Stimulated activated CD8-positive, alpha-beta memory T cell treated with anti-CD3 and anti-CD28 coated beads, Interleukin-7, amount 100 ng/mL, for 4 hours (primary cell): ENCODE data around the gene SLC49A4.

Source experiments
- DNase-seq, 2 donors: peaks; one replicate each; pipeline ENCODE4 v3.0.0-alpha.2; 2020; ENCODE audit warnings: low read depth in 2 of 2

SLC49A4 gene

DNA sequence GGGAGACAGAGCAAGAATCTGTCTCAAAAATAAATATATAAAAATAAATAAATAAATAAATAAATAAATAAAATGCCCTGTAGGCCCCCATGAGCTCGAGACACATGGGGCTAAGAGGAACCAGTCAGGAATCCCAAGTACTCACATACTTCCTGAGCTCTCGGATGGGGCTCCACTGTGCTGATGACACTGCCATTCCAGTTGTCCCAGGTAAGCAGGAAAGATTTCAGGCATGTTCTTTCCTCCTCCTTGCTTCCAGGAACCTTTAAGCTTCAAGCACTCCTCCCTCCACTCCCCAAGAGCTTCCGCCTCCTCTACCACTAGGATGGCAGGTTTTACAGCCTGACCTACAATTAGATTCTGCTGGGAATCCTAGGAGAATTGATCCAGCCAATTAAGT, 113.4 kb downstream of the SLC49A4 start:
- DNase-seq = no peak

DNA sequence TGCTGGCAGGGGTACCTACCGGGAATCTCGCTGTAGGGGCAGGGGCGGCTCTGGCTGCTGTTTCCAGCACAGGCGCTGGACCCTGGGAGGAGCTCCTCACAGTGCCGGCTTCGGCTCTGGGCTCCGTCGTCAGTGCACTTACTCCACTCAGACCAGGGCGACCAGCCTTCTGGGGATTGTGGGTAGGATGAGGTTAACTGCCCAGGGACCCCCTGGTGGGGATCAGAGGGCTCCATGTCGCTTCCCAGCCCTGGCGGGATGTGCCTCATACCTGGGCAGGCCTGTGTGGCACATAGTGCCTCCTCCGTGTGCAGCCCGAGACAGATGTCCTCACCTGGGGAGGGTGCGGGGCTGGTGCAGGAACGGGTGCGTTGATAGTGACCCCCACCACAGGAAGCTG, 117.0 kb downstream of the SLC49A4 start:
- DNase-seq = no peak

- no peak for DNase-seq
Observed at GRCh38 chr3:122912772-122913538, 118.1 kb downstream of the SLC49A4 start.

GRCh38 chr3:122913539-122914100, 118.8 kb downstream of the SLC49A4 start:
- no peak for DNase-seq

DNA sequence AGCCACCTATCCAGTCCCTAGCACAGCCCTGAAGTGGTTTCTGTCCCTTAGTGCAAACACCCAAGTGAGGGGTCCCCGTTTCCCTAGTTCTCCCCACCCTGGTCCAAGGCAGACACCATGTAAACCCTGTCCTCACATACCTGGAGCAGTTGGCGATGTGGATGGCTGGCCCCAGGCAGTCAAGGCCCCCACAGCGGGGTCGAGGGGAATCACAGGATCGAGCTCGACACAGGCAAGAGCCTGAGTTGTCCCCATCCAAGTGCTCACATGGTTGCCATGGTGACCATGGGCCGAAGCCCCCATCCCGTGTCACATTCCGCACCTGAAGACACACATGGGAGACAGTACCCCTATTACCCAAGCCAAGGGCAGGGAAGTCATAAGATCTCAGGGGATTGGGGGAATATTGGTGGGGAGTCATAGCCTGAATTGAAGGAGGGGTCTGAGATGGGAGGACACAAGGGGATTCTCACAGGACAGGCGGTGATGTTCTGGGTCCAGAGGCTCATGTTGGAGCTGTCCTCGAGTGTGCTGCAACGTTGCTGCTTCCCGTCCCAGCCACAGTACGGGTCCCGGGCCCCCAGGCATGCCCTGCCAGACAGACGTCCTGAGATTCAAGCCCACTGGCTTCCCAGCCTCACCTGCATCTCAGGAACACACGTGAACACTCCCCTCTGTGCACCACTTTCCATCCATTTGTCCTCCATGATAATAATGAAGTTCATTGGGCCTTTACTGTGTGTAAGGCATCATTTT, 120.6 kb downstream of the SLC49A4 start:
- no peak for DNase-seq

GRCh38 chr3:122916084-122916483, 121.2 kb downstream of the SLC49A4 start:
- no peak for DNase-seq

DNA sequence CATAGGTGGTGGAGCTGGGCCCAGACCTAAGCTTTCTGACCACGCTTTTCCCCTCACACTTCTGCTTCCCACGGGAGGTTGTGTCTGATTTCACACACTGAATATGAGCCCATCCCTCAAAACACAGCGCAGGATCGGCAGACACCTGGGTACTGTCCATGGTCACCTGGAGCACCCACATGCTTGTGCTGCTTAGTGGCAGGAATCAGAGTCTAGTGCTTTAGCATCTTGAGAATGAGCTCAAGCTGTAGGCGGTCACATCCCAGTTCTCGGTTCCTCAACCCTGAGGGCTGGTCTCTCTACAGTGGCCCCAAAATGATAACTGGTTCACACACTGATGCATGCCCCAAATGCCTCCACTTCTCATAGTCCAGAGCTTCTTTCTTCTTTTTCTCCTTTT, 121.7 kb downstream of the SLC49A4 start:
- DNase-seq = no peak

- no peak for DNase-seq
Observed at GRCh38 chr3:122917412-122917811, 122.5 kb downstream of the SLC49A4 start.

GRCh38 chr3:122918576-122919290, 123.9 kb downstream of the SLC49A4 start:
- no peak for DNase-seq

DNA sequence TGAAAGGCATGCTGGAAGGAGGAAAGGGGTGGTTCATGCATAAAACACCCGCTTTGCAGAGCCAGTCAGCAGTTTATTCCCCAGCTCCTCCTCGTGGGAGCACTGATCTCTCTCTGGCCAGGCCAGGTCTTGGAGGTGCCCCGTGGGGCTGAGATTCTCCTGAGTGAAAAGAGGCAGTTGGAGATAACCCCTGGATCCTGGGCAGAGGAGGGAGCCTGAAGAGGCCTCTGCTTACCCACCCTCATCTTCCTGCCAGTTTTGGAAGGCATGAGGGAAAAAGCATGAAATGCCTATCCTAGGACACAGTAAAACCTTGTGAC, 124.4 kb downstream of the SLC49A4 start:
- DNase-seq = no peak

DNA sequence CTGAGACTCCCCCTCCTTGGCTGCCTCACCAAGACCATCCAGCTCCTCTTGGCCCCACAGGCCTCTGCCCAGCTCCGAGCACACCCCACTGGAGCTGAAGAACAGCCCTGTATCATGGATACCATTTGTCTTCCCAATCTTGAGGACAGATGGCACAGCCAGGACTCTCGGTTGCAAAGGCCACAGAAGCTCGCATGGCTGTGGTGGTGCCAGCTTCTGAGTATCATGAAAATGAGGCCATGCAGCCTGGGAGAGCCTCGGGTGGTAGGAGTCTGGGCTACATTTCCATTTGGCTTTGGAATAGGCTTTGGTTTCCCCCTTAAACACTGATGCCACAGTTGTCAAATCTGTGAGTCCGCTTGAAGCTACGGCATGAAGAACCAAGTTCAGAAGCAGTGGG, 126.1 kb downstream of the SLC49A4 start:
- DNase-seq = no peak

DNA sequence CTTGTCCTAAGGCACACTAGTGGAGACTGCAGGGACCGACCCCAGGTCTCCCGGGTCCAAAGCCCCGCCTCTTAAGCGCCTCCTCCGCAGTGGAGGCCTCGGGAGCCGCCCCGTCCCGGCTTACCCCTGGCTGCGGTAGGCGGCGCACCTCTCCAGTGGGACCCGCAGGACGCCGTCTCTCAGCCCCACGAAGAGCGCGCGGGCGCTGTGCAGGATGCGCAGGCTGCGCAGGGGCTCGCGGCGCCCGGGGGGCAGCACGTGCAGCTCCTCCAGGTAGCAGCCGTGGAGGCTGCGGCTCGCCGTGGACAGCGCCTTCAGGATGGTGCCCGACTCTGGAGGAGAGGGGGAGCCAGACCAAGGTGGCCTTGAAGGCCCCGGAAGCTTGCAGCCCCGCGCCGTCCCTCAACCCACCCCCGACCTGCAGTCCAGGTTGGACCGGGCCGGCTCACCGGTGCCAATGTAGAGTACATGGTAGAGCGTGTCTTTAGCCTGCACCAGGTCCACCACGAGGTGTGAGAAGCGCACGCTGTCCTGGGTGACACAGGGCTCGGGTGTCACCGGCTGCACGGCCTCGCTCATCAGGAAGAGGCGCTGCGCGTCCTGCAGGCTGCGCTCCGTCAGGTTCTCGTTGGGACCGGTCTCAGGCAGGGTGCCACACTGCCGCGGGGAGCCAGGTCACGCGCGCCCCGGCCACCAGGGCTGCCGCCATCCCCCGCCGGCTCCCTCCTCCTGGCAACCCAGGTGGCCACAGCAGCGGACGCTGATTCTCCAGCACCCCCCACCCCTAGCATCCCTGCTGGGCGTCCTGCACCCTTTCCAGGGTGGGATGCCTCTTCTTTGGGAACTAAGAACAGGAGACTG, 127.2 kb downstream of the SLC49A4 start:
- DNase-seq = no peak

DNA sequence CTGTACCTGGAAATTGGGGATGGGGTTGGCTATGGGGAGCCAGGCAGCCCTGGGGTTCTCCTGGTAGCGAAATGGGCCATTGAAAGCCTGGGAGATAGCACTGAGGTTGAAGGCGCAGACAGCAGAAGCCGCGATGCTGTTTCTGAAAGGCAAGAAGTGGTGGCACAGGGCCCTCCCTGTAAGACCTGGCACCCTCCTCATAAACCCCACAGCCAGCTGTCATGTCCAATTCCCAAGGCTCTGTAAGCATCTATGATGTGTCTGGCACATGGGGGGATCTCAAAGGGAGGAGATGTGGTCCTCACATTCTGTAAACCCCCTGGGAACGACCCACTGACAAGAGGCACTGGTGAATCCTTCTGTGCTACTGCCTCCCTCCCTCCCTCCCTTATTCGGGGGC, 128.7 kb downstream of the SLC49A4 start:
- no peak for DNase-seq

GRCh38 chr3:122924056-122924455, 129.2 kb downstream of the SLC49A4 start:
- no peak for DNase-seq

- DNase-seq = no peak
Observed at GRCh38 chr3:122925756-122926155, 130.9 kb downstream of the SLC49A4 start.

DNA sequence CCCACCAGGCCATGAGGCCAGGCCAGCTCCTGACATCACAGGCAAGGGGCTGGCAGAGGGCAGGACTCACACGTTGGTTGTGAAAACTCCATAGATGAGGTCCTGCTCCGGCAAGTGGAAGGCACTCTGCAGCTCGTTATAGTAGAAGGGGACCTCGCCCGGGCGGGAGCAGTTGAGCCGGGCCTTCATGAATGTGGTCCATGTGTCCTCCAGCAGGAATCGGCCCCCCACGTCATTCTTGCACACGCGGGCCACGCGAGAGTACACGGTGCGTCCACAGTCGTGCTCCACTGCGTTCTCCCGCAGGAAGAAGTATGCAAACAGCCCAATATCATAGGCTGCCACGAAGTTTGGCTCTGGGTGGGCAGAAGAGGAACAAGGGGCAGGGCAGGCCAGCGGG, 131.5 kb downstream of the SLC49A4 start:
- no peak for DNase-seq

DNA sequence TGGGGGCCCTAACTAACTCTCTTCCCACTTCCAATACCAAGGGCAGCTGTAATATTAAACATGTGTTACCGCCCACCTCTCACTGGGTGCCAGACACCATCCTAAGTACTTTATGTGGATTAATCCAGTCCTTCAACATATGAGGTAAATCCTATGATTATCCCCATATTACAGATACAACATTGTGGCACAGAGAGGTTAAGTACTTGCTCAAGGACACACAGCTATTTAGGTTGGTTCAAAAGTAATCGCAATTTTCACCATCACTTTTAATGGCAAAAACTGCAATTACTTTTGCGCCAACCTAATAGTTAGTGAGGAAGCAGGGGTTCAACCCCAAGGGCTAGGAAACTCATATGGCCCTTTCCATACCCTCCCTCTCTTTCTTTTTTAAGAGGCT, 131.9 kb downstream of the SLC49A4 start:
- DNase-seq = no peak

DNA sequence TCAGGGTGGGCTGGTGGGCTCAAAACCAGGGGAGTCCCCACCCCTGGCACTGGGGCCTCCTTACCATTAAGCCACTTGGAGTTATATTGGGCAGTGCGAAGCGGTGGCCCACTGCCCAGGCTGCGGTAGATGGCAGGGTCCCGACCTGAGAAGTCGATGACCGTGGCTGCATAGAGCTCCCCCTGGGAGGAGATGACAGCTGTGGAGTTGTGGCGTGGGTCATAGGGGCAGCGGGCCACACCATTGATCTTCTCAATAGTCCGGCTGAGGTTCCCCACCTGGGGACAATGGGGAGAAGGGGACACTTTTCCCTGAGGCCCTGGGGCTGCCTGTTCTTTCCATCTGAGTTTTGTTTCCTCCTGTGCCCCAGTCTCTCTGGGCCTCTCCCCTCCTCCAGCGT, 132.9 kb downstream of the SLC49A4 start:
- no peak for DNase-seq

DNA sequence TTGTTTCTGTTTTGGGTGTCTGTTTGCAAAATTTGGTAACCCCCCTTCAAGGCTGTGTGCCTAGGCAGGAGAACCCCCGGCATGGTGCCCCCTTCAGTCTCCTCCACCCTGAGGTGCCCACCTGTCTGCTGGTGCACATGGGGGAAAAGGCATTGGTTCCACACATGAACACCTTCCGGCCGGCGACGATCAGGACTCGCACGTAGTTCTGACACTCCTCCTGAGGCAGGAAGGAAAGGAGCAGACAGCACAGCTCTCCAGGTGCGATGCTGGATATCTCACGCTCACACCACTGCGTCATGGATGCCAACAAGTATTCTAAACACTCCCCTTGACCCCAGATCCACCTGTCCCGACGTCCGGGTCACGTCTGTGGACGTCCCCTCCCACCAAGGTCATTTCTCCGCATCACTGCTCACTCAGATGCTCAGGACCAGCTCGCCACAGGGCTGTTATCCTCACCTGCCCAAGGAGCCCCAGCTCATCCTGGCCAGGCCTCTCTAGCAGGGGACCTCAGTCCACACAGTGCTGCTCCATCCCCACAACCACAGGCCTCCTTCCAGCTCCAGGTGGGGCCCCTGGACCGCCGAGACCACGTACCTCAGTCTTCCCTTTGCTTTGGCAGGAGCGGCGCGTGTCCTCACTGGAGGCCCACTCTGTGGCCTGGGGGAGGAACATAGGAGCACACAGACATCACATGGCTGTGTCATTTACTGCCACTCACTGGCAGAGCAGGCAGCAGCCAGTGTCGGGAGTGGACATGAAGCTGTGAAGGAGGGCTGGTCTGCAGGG, 133.7 kb downstream of the SLC49A4 start:
- DNase-seq = no peak

- no peak for DNase-seq
Observed at GRCh38 chr3:122929188-122930062, 134.6 kb downstream of the SLC49A4 start.
